Measurements from ENCODE around the gene UBE2E2.

UBE2E2 gene

GRCh38 chr3:23202921-23203707 is at the start of gene UBE2E2:
TSS of gene UBE2E2 (plus strand) at chr3:23203327.
- H3K27me3 ChIP-seq: peaks cover 66% of the 10 kb centered on the region
- no peak for TF ChIP-seq CTCF (IDR thresholded peaks at IDR 0.05)
- peaks cover 0 to 10% of the 10 kb centered on the region in 2 experiments for H3K4me1 ChIP-seq (ENCODE audit: control insufficient read depth in 1 of 2, insufficient read depth in 1 of 2, low read depth in 1 of 2, low read length in 1 of 2)
- H3K4me3 ChIP-seq (ENCODE audit: low read depth in 1 of 2, low read length in 1 of 2): peak within 1 kb of the TSS; percentile 60 to 70
- H3K27ac ChIP-seq: no peak within 1 kb of the TSS
- no peaks in the 10 kb centered on the region for H3K9me3 ChIP-seq
- H3K36me3 ChIP-seq: no peaks in the 10 kb centered on the region

- H3K4me1 ChIP-seq (ENCODE audit: control insufficient read depth in 1 of 2, insufficient read depth in 1 of 2, low read depth in 1 of 2, low read length in 1 of 2): no peaks in the 10 kb centered on the region
- no peaks in the 10 kb centered on the region for H3K36me3 ChIP-seq
- H3K27me3 ChIP-seq: no peaks in the 10 kb centered on the region
- no peak overlapping the region for H3K27ac ChIP-seq
- H3K9me3 ChIP-seq: no peaks in the 10 kb centered on the region
- TF ChIP-seq CTCF (IDR thresholded peaks at IDR 0.05): no peak
- no peak overlapping the region for H3K4me3 ChIP-seq (ENCODE audit: low read depth in 1 of 2, low read length in 1 of 2)
Measured at GRCh38 chr3:23153436-23153835, 49.7 kb upstream of the UBE2E2 start.

- Histone ChIP-seq H3K27me3 (no peaks in the 10 kb centered on the region), H3K4me3 (ENCODE audit: low read depth in 1 of 2, low read length in 1 of 2) (no peak overlapping the region), H3K9me3 (no peaks in the 10 kb centered on the region), H3K4me1 (ENCODE audit: control insufficient read depth in 1 of 2, insufficient read depth in 1 of 2, low read depth in 1 of 2, low read length in 1 of 2) (no peaks in the 10 kb centered on the region), H3K27ac (no peak overlapping the region), H3K36me3 (no peaks in the 10 kb centered on the region)
- no peak for TF ChIP-seq CTCF (IDR thresholded peaks at IDR 0.05)
Measured at GRCh38 chr3:23157331-23157730, 45.8 kb upstream of the UBE2E2 start.

GRCh38 chr3:23159929-23160328 is 43.2 kb upstream of the UBE2E2 start:
- Histone ChIP-seq H3K4me3 (ENCODE audit: low read depth in 1 of 2, low read length in 1 of 2) (no peak overlapping the region), H3K27ac (no peak overlapping the region), H3K9me3 (no peaks in the 10 kb centered on the region), H3K4me1 (ENCODE audit: control insufficient read depth in 1 of 2, insufficient read depth in 1 of 2, low read depth in 1 of 2, low read length in 1 of 2) (no peaks in the 10 kb centered on the region), H3K36me3 (no peaks in the 10 kb centered on the region), H3K27me3 (no peaks in the 10 kb centered on the region)
- no peak for TF ChIP-seq CTCF (IDR thresholded peaks at IDR 0.05)

GRCh38 chr3:23161308-23161707 is 41.8 kb upstream of the UBE2E2 start:
- Histone ChIP-seq H3K27ac (no peak overlapping the region), H3K27me3 (no peaks in the 10 kb centered on the region), H3K4me3 (ENCODE audit: low read depth in 1 of 2, low read length in 1 of 2) (no peak overlapping the region), H3K36me3 (no peaks in the 10 kb centered on the region), H3K4me1 (ENCODE audit: control insufficient read depth in 1 of 2, insufficient read depth in 1 of 2, low read depth in 1 of 2, low read length in 1 of 2) (no peaks in the 10 kb centered on the region), H3K9me3 (no peaks in the 10 kb centered on the region)
- TF ChIP-seq CTCF (IDR thresholded peaks at IDR 0.05): no peak

Data from neutrophil (primary cell).